ENCODE measurements around the gene APC. TPM values are rescaled to one million over a fixed set of nuclear protein-coding genes. Genes with fewer than 3 reads are reported as not detected.
A peak's percentile ranks its signal among the peaks of the same experiment; 100 is the strongest.

Gene APC
- total RNA-seq (2021; fragmentation: NEBNext Ultra II Directional; extraction: Animal tissue kit (Norgen Biotek cat#: 25700)) (41.9 and 44.0 TPM in 2 replicates), polyA plus RNA-seq (2011; rRNA removed) (6.8 and 7.0 TPM in 2 replicates), polyA minus RNA-seq (2011; rRNA and poly(A)+ RNA removed) (38.3 and 50.9 TPM in 2 replicates)
- 8.1 TPM for polyA plus RNA-seq (2011; cell fraction: cytosol; rRNA removed)
- polyA plus RNA-seq (2011; cell fraction: nucleus; rRNA removed), result 16.8 TPM
- polyA plus RNA-seq (2012, experiment 1 of 2), result 8.9 to 13.5 TPM (median 10.8 TPM) in 4 replicates
- 0.73 TPM for polyA plus RNA-seq (2012, experiment 2 of 2)
- polyA plus RNA-seq (2013, experiment 1 of 2), result 21.4 TPM
- 20.6 TPM for polyA plus RNA-seq (2013, experiment 2 of 2)
- 30.4 TPM for polyA minus RNA-seq (2011; cell fraction: cytosol; rRNA and poly(A)+ RNA removed)
- 120 TPM for polyA minus RNA-seq (2011; cell fraction: nucleus; rRNA and poly(A)+ RNA removed)
- long read RNA-seq, experiment 1, result 0 reads
- long read RNA-seq, experiment 2, partial matches to known transcripts, result 12 of 14 reads
- long read RNA-seq, experiment 2, other reads (novel, unspliced or antisense), result 2 of 14 reads

GRCh38 chr5:112737463-112738190 is at the start of gene APC:
Gene APC (plus strand): TSS chr5:112737885. CDS start chr5:112754891, 17,006 bp downstream.
- Histone ChIP-seq H3K23ac (ENCODE audit: insufficient read length) (no peak within 1 kb of the TSS), H3K4me2 (ENCODE audit: insufficient read depth in 1 of 2, low read depth in 2 of 2, low read length in 2 of 2) (peak within 1 kb of the TSS; percentile 90 to 94), H2AFZ (ENCODE audit: low read length) (peak within 1 kb of the TSS; percentile 36; the same call in 1 of the 2 replicates), H4K20me1 (replicated peaks in 1 of 2; ENCODE audit: control insufficient read depth in 1 of 2, insufficient read depth in 2 of 2, low read length in 2 of 2) (peaks cover 0 to 2% of the 10 kb centered on the region in 2 experiments), H3K9me3 (ENCODE audit: insufficient read depth in 2 of 2, low read depth in 1 of 2, low read length in 1 of 2) (no peaks in the 10 kb centered on the region), H3K27me3 (replicated peaks in 1 of 4; ENCODE audit: control insufficient read depth in 3 of 4, extremely low read depth in 1 of 4, insufficient read depth in 3 of 4, low read length in 3 of 4) (no peaks in the 10 kb centered on the region), H2BK20ac (ENCODE audit: low read length) (no peak within 1 kb of the TSS), H2AK5ac (ENCODE audit: low read depth, low read length) (no peak within 1 kb of the TSS), H3K4ac (replicated peaks; ENCODE audit: insufficient read length, low read depth, low read length) (no peak within 1 kb of the TSS), H3K79me1 (ENCODE audit: low read depth, low read length) (0 out of 2 replicates have a peak, but pooled peaks cover 7% of the 10 kb centered on the region), H3K4me3 (ENCODE audit: extremely low read depth in 1 of 4, insufficient read depth in 2 of 4, low read depth in 3 of 4, low read length in 4 of 4) (peak within 1 kb of the TSS; percentile 51 to 94 (median 76)), H3K36me3 (ENCODE audit: control insufficient read depth in 2 of 4, insufficient read depth in 4 of 4, low read length in 3 of 4) (no peaks in the 10 kb centered on the region), H2BK12ac (ENCODE audit: low read depth, low read length) (peak within 1 kb of the TSS; percentile 43), H4K91ac (replicated peaks; ENCODE audit: insufficient read length, low read length) (no peak within 1 kb of the TSS), H3K18ac (ENCODE audit: extremely low read depth, low read length) (no peak within 1 kb of the TSS; the same call in 1 of the 2 replicates), H3K27ac (ENCODE audit: low read depth, low read length) (peak within 1 kb of the TSS; percentile 78), H2BK5ac (ENCODE audit: low read depth, low read length) (peak within 1 kb of the TSS; percentile 83), H4K5ac (ENCODE audit: insufficient read length, low read depth, low read length) (no peak within 1 kb of the TSS), H3K9ac (replicated peaks in 1 of 4; ENCODE audit: extremely low read depth in 1 of 4, low read depth in 3 of 4, low read length in 3 of 4) (peak within 1 kb of the TSS in 3 of 4 experiments; percentile 34 to 47 (median 44); a peak in 6 of 7 replicates), H3K79me2 (ENCODE audit: control insufficient read depth in 1 of 2, insufficient read depth in 2 of 2, low read length in 2 of 2) (peaks cover 0 to 70% of the 10 kb centered on the region in 2 experiments; a peak in 2 of 4 replicates), H2BK15ac (ENCODE audit: low read length) (no peak within 1 kb of the TSS), H3K56ac (replicated peaks; ENCODE audit: insufficient read length, low read depth, low read length) (no peak within 1 kb of the TSS), H4K8ac (ENCODE audit: extremely low read depth, insufficient read depth, low read length) (no peak within 1 kb of the TSS), H3K4me1 (replicated peaks in 1 of 4; ENCODE audit: control insufficient read depth in 3 of 4, insufficient read depth in 4 of 4, low read length in 3 of 4) (peaks cover 2 to 8% (median 2%) of the 10 kb centered on the region in 4 experiments; a peak in 4 of 7 replicates), H3K23me2 (ENCODE audit: low read depth, low read length) (peaks cover 7% of the 10 kb centered on the region; the same call in 1 of the 2 replicates), H2BK120ac (replicated peaks; ENCODE audit: low read depth, low read length) (no peak within 1 kb of the TSS), H3K14ac (ENCODE audit: insufficient read length) (no peak within 1 kb of the TSS)
- CTCF ChIA-PET (ENCODE audit: partially characterized antibody), result interaction anchor here (0.6 to 3.3 kb wide), 11 partner anchors 10 to 188 kb away, joined by 3 to 12 read pairs (median 3); no protein-coding TSS in a partner anchor
- DNase-seq (ENCODE audit: low read depth in 1 of 2, low spot score in 2 of 2) (peak; percentile 63 to 94), FAIRE-seq (no peak)
- 2% methylated on average over 23 of the region's 36 CpGs; no CpG with 5 or more reads in 1 of the 2 experiments for WGBS, 2 experiments (ENCODE audit: extremely low coverage in 1 of 2, insufficient coverage in 1 of 2, insufficient read length in 1 of 2, insufficient replicate concordance in 2 of 2, low coverage in 1 of 2, low lambda C conversion rate in 2 of 2, missing lambda C conversion rate in 1 of 2)
- POLR2A ChIA-PET (ENCODE audit: partially characterized antibody), result interaction anchor here (0.6 to 1.5 kb wide), 6 partner anchors 11 to 130 kb away, joined by 3 to 7 read pairs (median 3); no protein-coding TSS in a partner anchor
- no peak for TF ChIP-seq EP300 (IDR thresholded peaks at IDR 0.05; ENCODE audit: borderline replicate concordance in 1 of 2, low read depth in 2 of 2, low read length in 2 of 2)
- no peak for TF ChIP-seq RAD21 (IDR thresholded peaks at IDR 0.05 in 1 of 2, conservative IDR thresholded peaks at IDR 0.05 in 1 of 2; ENCODE audit: low read depth in 2 of 2, low read length in 2 of 2)
- no peak for TF ChIP-seq EGR1 (IDR thresholded peaks at IDR 0.05; ENCODE audit: borderline replicate concordance, low read depth, low read length)
- peak; percentile 70 for TF ChIP-seq CREB1 (IDR thresholded peaks at IDR 0.05)
- TF ChIP-seq CEBPB (IDR thresholded peaks at IDR 0.05; ENCODE audit: low read depth, low read length), result no peak
- TF ChIP-seq TCF12 (IDR thresholded peaks at IDR 0.05; ENCODE audit: low read depth, low read length), result no peak
- no peak for TF ChIP-seq EZH2 (IDR thresholded peaks at IDR 0.05; ENCODE audit: low read depth, low read length, severe bottlenecking)
- no peak for TF ChIP-seq CHD1 (IDR thresholded peaks at IDR 0.05; ENCODE audit: low read depth, low read length)
- no peak for TF ChIP-seq RFX5 (IDR thresholded peaks at IDR 0.05; ENCODE audit: borderline replicate concordance, low read depth, low read length)
